Measurements from ENCODE around the gene PBLD. TPM values are rescaled to one million over a fixed set of nuclear protein-coding genes. Genes with fewer than 3 reads are reported as not detected.
"Not testable (repeated sequence)": the region's sequence is repeated elsewhere in the genome, so short reads cannot be mapped to it uniquely, and the experiment has no call there.

The PBLD gene
- total and polyA plus RNA-seq, 3 donors from 2014 or later = 4.4 to 7.6 (median 7.6) TPM

DNA sequence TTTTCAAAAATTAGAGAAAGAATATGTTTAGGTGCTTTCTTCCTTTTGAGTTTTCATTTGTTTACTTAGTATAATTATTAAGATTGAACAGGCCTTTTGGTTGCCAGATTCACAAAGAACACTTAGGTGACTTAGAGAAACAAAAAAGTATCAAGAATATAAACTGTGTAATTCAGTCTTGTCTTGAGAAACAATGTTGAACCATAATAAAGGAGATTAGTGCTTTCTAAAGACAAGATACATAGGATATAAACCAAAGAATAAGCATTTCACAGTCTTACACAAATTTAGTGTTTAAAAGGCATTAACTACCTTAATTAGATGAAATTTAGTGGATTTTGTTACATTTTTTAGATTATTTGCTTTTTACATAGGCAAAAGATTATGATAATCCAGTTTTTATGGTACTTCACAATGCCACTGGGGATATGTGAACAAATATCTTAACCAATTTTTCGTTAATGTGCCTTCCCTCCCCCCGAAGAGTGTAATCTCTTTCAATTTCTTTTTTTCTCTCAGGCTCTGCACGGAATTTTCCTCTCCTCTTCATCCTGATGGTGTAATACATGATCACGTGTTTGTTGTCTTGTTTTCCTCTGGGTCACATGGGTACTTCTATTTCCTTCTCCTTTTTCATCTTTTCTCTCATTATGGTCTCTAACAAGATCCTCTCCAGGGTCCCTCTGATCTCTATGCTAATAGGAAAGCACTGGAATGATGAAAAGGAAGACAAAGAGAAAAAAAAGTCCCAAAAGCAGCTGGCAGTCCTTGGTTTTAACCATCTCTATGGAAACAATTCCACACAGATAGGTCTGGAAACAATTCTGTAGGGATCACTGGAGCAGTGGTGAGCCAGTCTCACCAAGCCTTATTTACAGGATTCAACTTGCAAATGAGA lies 4.6 kb downstream of the PBLD start:
- peak overlapping the region; percentile 64 to 83 for H3K27ac ChIP-seq
- TF ChIP-seq, protein P1, sequence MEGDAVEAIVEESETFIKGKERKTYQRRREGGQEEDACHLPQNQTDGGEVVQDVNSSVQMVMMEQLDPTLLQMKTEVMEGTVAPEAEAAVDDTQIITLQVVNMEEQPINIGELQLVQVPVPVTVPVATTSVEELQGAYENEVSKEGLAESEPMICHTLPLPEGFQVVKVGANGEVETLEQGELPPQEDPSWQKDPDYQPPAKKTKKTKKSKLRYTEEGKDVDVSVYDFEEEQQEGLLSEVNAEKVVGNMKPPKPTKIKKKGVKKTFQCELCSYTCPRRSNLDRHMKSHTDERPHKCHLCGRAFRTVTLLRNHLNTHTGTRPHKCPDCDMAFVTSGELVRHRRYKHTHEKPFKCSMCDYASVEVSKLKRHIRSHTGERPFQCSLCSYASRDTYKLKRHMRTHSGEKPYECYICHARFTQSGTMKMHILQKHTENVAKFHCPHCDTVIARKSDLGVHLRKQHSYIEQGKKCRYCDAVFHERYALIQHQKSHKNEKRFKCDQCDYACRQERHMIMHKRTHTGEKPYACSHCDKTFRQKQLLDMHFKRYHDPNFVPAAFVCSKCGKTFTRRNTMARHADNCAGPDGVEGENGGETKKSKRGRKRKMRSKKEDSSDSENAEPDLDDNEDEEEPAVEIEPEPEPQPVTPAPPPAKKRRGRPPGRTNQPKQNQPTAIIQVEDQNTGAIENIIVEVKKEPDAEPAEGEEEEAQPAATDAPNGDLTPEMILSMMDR (IDR thresholded peaks at IDR 0.05) = no peak
- H3K36me3 ChIP-seq (ENCODE audit: low read depth, missing control alignments) = no peaks in the 10 kb centered on the region
- no peaks in the 10 kb centered on the region for H3K9me3 ChIP-seq
- no peak for DNase-seq
- H3K27me3 ChIP-seq = no peaks in the 10 kb centered on the region
- 14 to 30% methylated on average over 4 of the region's 4 CpGs for WGBS, 2 donors
- no peak overlapping the region for H3K4me3 ChIP-seq
- intact Hi-C loops (cut with DNase I; ENCODE audit: low total_unique reads) = no loop called here
- peaks cover 19% of the 10 kb centered on the region for H3K4me1 ChIP-seq

DNA sequence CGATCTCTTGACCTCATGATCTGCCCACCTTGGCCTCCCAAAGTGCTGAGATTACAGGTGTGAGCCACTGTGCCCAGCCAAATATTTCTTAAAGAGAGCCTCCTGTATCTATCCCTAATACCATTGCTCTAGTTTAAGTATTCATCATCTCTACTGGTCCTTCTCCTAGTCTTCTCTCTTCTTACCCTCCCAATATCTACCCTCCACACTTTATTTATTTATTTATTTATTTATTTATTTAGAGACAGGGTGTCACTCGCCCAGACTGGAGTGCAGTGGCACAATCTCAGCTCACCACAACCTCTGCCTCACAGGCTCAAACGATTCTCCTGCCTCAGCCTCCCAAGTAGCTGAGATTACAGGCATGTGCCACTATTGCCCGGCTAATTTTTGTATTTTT lies 8.3 kb downstream of the PBLD start:
- H3K27me3 ChIP-seq; DNase-seq; H3K4me3 ChIP-seq; H3K36me3 ChIP-seq (ENCODE audit: low read depth, missing control alignments); H3K9me3 ChIP-seq; H3K27ac ChIP-seq; intact Hi-C loops (cut with DNase I; ENCODE audit: low total_unique reads): not testable (repeated sequence)
- H3K4me1 ChIP-seq = peaks cover 11% of the 10 kb centered on the region
- WGBS, 2 donors = 94 to 98% methylated on average over 4 of the region's 4 CpGs

DNA sequence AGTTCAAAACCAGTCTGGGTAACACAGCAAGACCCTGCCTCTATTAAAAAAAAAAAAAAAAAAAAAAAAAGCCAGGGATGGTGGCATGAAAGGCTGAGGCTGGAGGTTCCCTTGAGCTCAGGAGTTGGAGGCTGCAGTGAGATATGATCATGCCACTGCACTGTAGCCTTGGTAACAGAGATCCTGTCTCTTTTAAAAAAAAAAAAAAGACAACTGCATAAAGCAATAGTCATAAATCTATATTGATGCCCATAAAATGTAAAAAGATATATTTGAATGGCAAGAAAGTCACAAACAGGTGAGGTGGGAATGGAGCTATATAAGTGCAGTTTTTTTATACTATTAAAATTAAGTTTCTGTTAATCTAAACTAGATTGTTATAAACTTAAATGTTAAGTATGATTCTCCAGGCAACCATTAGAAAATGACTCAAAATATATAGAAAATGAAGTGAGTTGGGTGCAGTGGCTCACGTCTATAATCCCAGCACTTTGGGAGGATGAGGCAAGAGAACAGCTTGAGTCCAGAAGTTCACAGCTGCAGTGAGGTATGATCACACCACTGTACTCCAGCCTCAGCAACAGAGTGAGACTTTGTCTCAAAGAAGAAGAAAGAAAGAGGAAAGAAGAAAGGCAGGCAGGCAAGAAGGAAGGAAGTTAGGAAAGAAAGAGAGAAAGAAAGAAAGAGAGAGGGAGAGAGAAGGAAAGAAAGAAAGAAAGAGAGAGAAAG lies 14.2 kb downstream of the PBLD start:
- no peak for DNase-seq
- TF ChIP-seq, protein P1 (IDR thresholded peaks at IDR 0.05) = no peak
- no peak for TF ChIP-seq POLR2A (IDR thresholded peaks at IDR 0.05)
- Histone ChIP-seq H3K27me3 (no peaks in the 10 kb centered on the region), H3K36me3 (ENCODE audit: low read depth, missing control alignments) (no peaks in the 10 kb centered on the region), H3K27ac (no peak overlapping the region), H3K9me3 (no peaks in the 10 kb centered on the region), H3K4me3 (no peak overlapping the region), H3K4me1 (no peaks in the 10 kb centered on the region)
- intact Hi-C loops (cut with DNase I; ENCODE audit: low total_unique reads) = no loop called here
- WGBS, 2 donors = 89 to 92% methylated on average over 1 of the region's 1 CpG

DNA sequence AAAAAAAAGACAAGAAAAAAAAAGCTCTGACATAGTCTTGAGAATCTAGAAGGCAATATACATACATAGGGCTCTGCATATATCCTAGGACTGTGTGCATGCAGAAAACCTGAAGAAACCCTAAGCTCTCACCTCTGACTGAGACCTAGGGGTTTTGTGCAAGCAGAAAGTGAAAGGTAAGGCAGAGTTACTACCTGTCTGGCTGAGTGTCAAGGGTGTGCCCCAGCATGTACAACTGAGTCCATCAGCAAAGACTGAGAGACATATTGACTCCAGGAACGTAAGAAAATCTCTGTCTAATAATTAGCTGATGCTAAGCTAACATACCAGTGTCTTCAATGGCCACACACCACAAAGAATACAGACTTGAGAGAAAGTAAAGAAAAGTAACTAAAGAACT lies 17.1 kb downstream of the PBLD start:
- TF ChIP-seq POLR2A (IDR thresholded peaks at IDR 0.05) = no peak
- TF ChIP-seq, protein P1 (IDR thresholded peaks at IDR 0.05) = no peak
- intact Hi-C loops (cut with DNase I; ENCODE audit: low total_unique reads) = no loop called here
- 97 to 100% methylated on average over 1 of the region's 1 CpG for WGBS, 2 donors

DNA sequence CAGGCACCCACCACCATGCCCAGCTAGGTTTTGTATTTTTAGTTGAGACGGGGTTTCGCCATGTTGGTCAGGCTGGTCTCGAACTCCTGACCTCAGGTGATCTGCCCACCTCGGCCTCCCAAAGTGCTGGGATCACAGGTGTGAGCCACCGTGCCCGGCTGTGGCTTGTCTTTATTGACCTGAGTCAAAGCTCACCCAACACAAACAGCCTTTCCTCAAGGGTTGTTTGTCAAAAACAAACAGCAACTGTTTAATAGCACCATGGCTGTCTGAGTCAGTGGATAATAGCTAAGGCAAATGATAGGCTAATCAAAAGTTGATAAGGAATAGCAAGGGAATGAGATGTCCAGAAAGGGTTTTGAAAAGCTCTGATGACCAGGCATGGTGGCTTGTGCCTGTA lies 17.8 kb downstream of the PBLD start:
- intact Hi-C loops (cut with DNase I; ENCODE audit: low total_unique reads); H3K4me1 ChIP-seq; H3K27me3 ChIP-seq; DNase-seq; H3K9me3 ChIP-seq; H3K4me3 ChIP-seq; H3K27ac ChIP-seq; H3K36me3 ChIP-seq (ENCODE audit: low read depth, missing control alignments): not testable (repeated sequence)
- WGBS, 2 donors = 95 to 98% methylated on average over 6 of the region's 6 CpGs

More for the DNA sequence above, 17.1 kb downstream of the PBLD start:
- Histone ChIP-seq H3K36me3 (ENCODE audit: low read depth, missing control alignments) (no peaks in the 10 kb centered on the region), H3K27ac (no peak overlapping the region), H3K4me3 (no peak overlapping the region), H3K27me3 (no peaks in the 10 kb centered on the region), H3K4me1 (no peaks in the 10 kb centered on the region), H3K9me3 (no peaks in the 10 kb centered on the region)
- no peak for DNase-seq
